Measurements from ENCODE around the gene PBX4.

GRCh38 chr19:19526581-19527370, 91.7 kb downstream of the PBX4 start:
- TF ChIP-seq GATA3 (IDR thresholded peaks at IDR 0.05; ENCODE audit: low read depth, low read length) = no peak
- TF ChIP-seq GATA2 (IDR thresholded peaks at IDR 0.05; ENCODE audit: low read depth, low read length) = no peak

Data from SH-SY5Y (cell line).